KMS-11 (cell line): ENCODE results near the gene FHOD1.
A peak's percentile ranks its signal among the peaks of the same experiment; 100 is the strongest.

Source experiments
- H2AFZ ChIP-seq: fragments of 200-600 bp; sonication (generic); 2 replicates; pipeline ENCODE4 v1.6.1; 2016; ENCODE audit warnings: antibody characterized with exemption, mixed run types, low read depth
- H3K27ac ChIP-seq: fragments of 200-600 bp; sonication (generic); 2 replicates; pipeline ENCODE4 v1.6.1; 2016; ENCODE audit warnings: mild to moderate bottlenecking, mixed run types
- H3K27me3 ChIP-seq: fragments of 200-600 bp; sonication (generic); 2 replicates; pipeline ENCODE4 v1.6.1; 2017; ENCODE audit warnings: mild to moderate bottlenecking, low read depth, mixed run types, moderate library complexity; ENCODE audit not compliant: insufficient read depth
- H3K36me3 ChIP-seq: fragments of 200-600 bp; sonication (generic); 2 replicates; pipeline ENCODE4 v1.6.1; 2017; ENCODE audit warnings: mild to moderate bottlenecking, mixed run types; ENCODE audit not compliant: insufficient read depth
- H3K4me1 ChIP-seq: fragments of 200-600 bp; sonication (generic); 2 replicates; pipeline ENCODE4 v1.6.1; 2016; ENCODE audit warnings: mild to moderate bottlenecking, low read depth, mixed run types; ENCODE audit not compliant: poor library complexity, severe bottlenecking
- H3K4me2 ChIP-seq: fragments of 200-600 bp; sonication (generic); 2 replicates; pipeline ENCODE4 v1.7.0; 2016; ENCODE audit warnings: mild to moderate bottlenecking, mixed run types
- H3K4me3 ChIP-seq: fragments of 200-600 bp; sonication (generic); IDR thresholded peaks from 2 replicates; pipeline ENCODE4 v1.6.1; 2017; ENCODE audit warnings: low read depth, low read length, mixed read lengths; ENCODE audit not compliant: insufficient read depth
- H3K79me2 ChIP-seq: fragments of 200-600 bp; sonication (generic); 2 replicates; pipeline ENCODE4 v1.6.1; 2016; ENCODE audit warnings: low read depth, mixed run types; ENCODE audit not compliant: insufficient read depth
- H3K9ac ChIP-seq: fragments of 200-600 bp; sonication (generic); 2 replicates; pipeline ENCODE4 v1.6.1; 2016; ENCODE audit warnings: mild to moderate bottlenecking, mixed run types
- H4K20me1 ChIP-seq: fragments of 200-600 bp; sonication (generic); 2 replicates; pipeline ENCODE4 v1.6.1; 2016; ENCODE audit warnings: mild to moderate bottlenecking, mixed run types; ENCODE audit not compliant: insufficient read depth
- CTCF ChIP-seq: fragments of 200-600 bp; sonication (generic); conservative IDR thresholded peaks from 2 replicates; pipeline ENCODE4 v1.6.1; 2017; ENCODE audit warnings: low read depth, mild to moderate bottlenecking, antibody characterized with exemption, low read length, moderate library complexity, mixed read lengths

The FHOD1 gene

GRCh38 chr16:67291461-67291860 is 44.2 kb upstream of the FHOD1 start:
- H3K27ac ChIP-seq, result no peak overlapping the region
- H3K4me1 ChIP-seq, result no peaks in the 10 kb centered on the region
- no peaks in the 10 kb centered on the region for H4K20me1 ChIP-seq
- H3K27me3 ChIP-seq, result no peaks in the 10 kb centered on the region; the same call in 1 of the 2 replicates
- no peak overlapping the region for H2AFZ ChIP-seq
- no peak overlapping the region for H3K9ac ChIP-seq
- TF ChIP-seq CTCF, result no peak
- no peaks in the 10 kb centered on the region for H3K36me3 ChIP-seq
- H3K4me3 ChIP-seq, result no peak overlapping the region
- no peak overlapping the region for H3K4me2 ChIP-seq
- H3K79me2 ChIP-seq, result no peaks in the 10 kb centered on the region

- no peaks in the 10 kb centered on the region for H3K36me3 ChIP-seq
- no peaks in the 10 kb centered on the region for H3K27me3 ChIP-seq
- no peaks in the 10 kb centered on the region for H3K4me1 ChIP-seq
- no peak overlapping the region for H3K4me3 ChIP-seq
- TF ChIP-seq CTCF, result no peak
- no peak overlapping the region for H3K9ac ChIP-seq
- no peak overlapping the region for H3K27ac ChIP-seq
- no peak overlapping the region for H3K4me2 ChIP-seq
- H2AFZ ChIP-seq, result no peak overlapping the region
- no peaks in the 10 kb centered on the region for H4K20me1 ChIP-seq
- H3K79me2 ChIP-seq, result no peaks in the 10 kb centered on the region
Measured at GRCh38 chr16:67287960-67288359, 40.7 kb upstream of the FHOD1 start.

- Histone ChIP-seq H3K9ac (no peak overlapping the region), H2AFZ (no peak overlapping the region), H4K20me1 (no peaks in the 10 kb centered on the region), H3K4me3 (no peak overlapping the region), H3K27ac (no peak overlapping the region), H3K79me2 (no peaks in the 10 kb centered on the region), H3K4me1 (no peaks in the 10 kb centered on the region), H3K4me2 (no peak overlapping the region), H3K27me3 (no peaks in the 10 kb centered on the region), H3K36me3 (no peaks in the 10 kb centered on the region)
- no peak for TF ChIP-seq CTCF
Measured at GRCh38 chr16:67286441-67287235, 39.4 kb upstream of the FHOD1 start.

GRCh38 chr16:67284699-67285646 is 37.7 kb upstream of the FHOD1 start:
- H3K9ac ChIP-seq, result no peak overlapping the region
- H3K4me2 ChIP-seq, result no peak overlapping the region
- H3K36me3 ChIP-seq, result no peaks in the 10 kb centered on the region
- no peaks in the 10 kb centered on the region for H4K20me1 ChIP-seq
- no peaks in the 10 kb centered on the region for H3K27me3 ChIP-seq
- peaks cover 7% of the 10 kb centered on the region for H3K4me1 ChIP-seq
- H3K79me2 ChIP-seq, result no peaks in the 10 kb centered on the region
- H3K27ac ChIP-seq, result no peak overlapping the region
- no peak overlapping the region for H3K4me3 ChIP-seq
- H2AFZ ChIP-seq, result no peak overlapping the region
- TF ChIP-seq CTCF, result peak; percentile 23; the same call in 1 of the 2 replicates
